OCI-LY3 (cell line): ENCODE measurements around the gene GABRG3.

Experiments used
- EZH2phosphoT487 ChIP-seq: fragments of 200-600 bp; shearing (Covaris generic); IDR thresholded peaks from 2 replicates; pipeline ENCODE4 v1.6.1; 2018; ENCODE audit warnings: antibody characterized with exemption, mixed run types, low read depth
- TF ChIP-seq, protein P1 (sequence below): fragments of 200-600, 300-600 bp; sonication (generic); IDR thresholded peaks from 2 replicates; pipeline ENCODE4 v1.5.1; 2014; ENCODE audit warnings: antibody characterized with exemption, low read length, low read depth

- TF ChIP-seq, protein P1, sequence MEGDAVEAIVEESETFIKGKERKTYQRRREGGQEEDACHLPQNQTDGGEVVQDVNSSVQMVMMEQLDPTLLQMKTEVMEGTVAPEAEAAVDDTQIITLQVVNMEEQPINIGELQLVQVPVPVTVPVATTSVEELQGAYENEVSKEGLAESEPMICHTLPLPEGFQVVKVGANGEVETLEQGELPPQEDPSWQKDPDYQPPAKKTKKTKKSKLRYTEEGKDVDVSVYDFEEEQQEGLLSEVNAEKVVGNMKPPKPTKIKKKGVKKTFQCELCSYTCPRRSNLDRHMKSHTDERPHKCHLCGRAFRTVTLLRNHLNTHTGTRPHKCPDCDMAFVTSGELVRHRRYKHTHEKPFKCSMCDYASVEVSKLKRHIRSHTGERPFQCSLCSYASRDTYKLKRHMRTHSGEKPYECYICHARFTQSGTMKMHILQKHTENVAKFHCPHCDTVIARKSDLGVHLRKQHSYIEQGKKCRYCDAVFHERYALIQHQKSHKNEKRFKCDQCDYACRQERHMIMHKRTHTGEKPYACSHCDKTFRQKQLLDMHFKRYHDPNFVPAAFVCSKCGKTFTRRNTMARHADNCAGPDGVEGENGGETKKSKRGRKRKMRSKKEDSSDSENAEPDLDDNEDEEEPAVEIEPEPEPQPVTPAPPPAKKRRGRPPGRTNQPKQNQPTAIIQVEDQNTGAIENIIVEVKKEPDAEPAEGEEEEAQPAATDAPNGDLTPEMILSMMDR = no peak
- no peak for TF ChIP-seq EZH2phosphoT487
Measured at GRCh38 chr15:27459836-27460235, 488.9 kb downstream of the GABRG3 start.
